ENCODE results near the gene FBXO10. TPM values are rescaled to one million over a fixed set of nuclear protein-coding genes. Genes with fewer than 3 reads are reported as not detected.

FBXO10 gene
- total RNA-seq = 8.3 and 10.1 TPM in 2 replicates

GRCh38 chr9:37575921-37576721, at the start of gene FBXO10:
TSS of gene FBXO10 (minus strand) at chr9:37576380. CDS start at chr9:37541768, 34,612 bp downstream.

GRCh38 chr9:37592108-37592951, 16.1 kb upstream of the FBXO10 start, which contains the start of gene TOMM5:
TSS of gene TOMM5 (minus strand) at chr9:37592597. CDS start at chr9:37592532, 65 bp downstream.

DNA sequence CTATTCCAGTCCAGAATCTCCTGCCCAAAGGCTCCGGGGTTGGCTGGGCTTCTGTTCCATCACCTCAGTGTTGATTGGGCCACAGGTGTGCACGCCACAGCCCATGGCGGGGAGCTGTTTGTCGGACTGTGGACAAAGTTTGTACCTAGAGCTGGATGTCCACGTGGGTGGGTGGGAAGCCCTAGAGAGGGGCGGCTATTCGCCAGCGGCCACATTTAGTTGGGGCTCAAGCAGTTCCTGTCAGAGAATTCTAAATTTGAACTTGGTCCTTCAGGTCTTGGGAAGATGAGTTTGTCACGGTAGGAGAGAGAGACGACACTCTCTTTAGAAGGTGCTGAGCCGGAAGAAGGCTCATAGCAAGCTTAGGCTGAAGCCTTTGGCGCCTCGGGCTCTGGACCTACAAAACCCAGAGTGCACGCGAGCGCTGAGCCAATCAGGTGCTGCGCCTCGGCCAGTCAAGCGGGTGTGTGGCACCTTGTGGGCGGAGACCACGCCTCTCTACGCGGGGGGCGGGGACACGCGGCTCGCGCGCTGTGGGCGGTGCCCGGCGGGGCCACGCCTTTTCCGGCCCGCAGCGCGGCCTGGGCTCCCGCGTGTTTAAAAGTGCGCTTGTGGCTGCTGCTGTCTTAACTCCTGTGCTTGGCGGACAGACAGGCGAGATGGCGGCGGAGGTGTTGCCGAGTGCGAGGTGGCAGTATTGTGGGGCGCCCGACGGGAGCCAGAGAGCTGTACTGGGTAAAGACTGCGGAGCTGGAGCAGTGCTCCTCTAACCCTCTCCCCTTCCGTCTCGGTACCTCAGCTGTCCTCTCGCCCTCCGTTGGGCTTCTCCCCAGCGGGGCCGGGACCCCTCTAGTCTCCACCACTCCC, 90.6 kb downstream of the FBXO10 start, which contains the start of gene POLR1E:
TSS of gene POLR1E (plus strand) at position 560 of the 867 bp plus-strand sequence. CDS start at position 660, 100 bp downstream.

DNA sequence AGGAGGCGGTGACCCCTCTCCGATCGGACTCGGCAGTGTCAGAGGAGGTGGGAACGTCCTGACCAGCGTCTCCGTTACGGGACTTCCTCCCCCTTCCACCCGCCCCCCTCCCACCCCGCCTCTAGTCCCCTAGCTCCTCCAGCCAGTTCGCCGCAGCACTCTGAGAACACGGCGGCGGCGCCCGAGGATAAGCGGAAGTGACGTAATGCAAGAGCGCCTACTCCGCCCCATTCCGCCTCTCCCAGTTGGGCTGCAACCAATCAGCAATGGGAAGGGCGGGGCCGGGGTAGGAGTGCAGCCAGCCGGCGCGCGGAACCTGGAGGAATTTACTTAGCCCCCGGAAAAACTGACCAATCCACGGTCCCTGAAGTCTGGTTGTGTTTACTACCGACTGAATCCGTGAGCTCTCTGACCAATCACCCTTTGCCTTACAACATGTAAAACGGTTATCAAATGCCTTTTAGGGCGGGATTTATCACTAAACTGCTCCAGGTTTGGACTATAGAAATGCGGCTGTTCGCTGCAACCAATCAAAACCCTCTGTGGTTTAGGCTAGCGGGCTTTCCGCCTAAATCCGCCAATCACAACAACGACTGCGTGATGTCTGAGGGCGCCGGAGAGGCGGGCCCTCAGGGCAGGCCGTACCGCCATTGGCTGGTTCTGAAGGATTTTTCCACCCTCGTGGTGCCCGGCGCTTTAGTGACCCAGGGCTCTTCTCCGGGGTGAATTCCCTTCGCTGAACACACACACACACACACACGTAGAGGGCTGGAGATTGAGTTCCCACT, 110.7 kb downstream of the FBXO10 start, which contains the start of gene ZBTB5:
TSS of gene ZBTB5 (minus strand) at position 202 of the 788 bp plus-strand sequence. CDS start 22,899 bp downstream, outside the sequence.

Other genes with a start within 250 kb of the FBXO10 start
- gene GRHPR, start 153.7 kb downstream of the FBXO10 start, total RNA-seq = 113 and 129 TPM in 2 replicates
- gene ZBTB5, start 110.9 kb downstream of the FBXO10 start, total RNA-seq = 6.7 and 8.4 TPM in 2 replicates
- 23.5 and 29.6 TPM in 2 replicates for gene POLR1E, start 90.4 kb downstream of the FBXO10 start, total RNA-seq
- gene TOMM5, start 16.2 kb upstream of the FBXO10 start, total RNA-seq = 166 and 198 TPM in 2 replicates
- not detected in 2 replicates for gene FRMPD1, start 74.6 kb upstream of the FBXO10 start, total RNA-seq
- gene TRMT10B, start 177.4 kb upstream of the FBXO10 start, total RNA-seq = 1.8 and 2.5 TPM in 2 replicates
- 30.2 and 35.8 TPM in 2 replicates for gene EXOSC3, start 208.7 kb upstream of the FBXO10 start, total RNA-seq
- gene DCAF10, start 224.4 kb upstream of the FBXO10 start, total RNA-seq = 11.3 and 18.9 TPM in 2 replicates